TTC549 (cell line): ENCODE results near the gene ANKFN1.

ENCODE experiments used
- FAIRE-seq: peaks from 2 replicates; lab custom pipeline; 2012; peaks lifted over from hg19 to GRCh38; lab: Jason Lieb, UNC

ANKFN1 gene

GRCh38 chr17:56152874-56153602, at the start of gene ANKFN1:
ANKFN1 (plus strand) TSS chr17:56153475; CDS start chr17:56212668, 59,193 bp downstream.
- FAIRE-seq = no peak

DNA sequence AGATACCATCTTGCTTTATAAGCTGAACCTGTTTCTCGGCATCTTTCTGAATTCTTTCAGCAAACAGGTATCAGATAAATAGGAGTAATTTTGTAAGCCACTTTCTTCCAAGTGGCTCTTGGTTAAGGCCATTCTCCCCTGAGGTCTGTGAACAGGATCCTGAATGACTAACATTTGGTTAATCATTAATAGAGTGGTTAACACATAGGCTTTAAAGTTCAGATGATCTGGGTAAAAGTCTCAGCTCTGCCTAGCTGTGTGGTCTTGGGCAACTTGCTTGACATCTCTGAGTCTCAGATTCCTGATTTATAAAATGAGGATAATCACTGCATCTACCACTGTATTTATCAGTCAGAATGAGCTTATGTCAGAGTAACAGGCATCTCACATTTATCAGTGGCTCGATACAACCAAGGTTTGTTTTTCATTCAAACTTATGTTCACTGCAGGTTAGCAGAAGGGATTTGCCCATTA, 44.4 kb upstream of the ANKFN1 start:
- no peak for FAIRE-seq

DNA sequence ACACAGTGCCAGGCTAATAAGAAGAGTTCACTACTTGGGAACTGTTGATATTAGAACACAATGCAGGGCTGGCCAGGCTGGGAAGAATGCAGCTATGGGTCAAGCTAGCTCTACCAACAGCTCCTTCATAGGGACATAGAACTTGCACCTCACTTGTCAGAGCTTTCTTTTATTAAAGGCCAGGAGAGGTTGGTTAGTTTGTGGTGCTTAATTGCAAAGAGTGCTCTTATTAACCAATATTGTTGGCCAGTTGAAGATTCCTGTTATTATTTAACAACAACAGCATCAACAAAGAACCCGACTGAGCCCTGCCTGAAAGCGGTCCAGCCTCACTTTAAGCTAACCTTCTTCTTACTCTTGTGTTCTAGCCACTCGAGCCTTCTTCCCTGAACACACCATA, 43.4 kb upstream of the ANKFN1 start:
- FAIRE-seq = no peak

DNA sequence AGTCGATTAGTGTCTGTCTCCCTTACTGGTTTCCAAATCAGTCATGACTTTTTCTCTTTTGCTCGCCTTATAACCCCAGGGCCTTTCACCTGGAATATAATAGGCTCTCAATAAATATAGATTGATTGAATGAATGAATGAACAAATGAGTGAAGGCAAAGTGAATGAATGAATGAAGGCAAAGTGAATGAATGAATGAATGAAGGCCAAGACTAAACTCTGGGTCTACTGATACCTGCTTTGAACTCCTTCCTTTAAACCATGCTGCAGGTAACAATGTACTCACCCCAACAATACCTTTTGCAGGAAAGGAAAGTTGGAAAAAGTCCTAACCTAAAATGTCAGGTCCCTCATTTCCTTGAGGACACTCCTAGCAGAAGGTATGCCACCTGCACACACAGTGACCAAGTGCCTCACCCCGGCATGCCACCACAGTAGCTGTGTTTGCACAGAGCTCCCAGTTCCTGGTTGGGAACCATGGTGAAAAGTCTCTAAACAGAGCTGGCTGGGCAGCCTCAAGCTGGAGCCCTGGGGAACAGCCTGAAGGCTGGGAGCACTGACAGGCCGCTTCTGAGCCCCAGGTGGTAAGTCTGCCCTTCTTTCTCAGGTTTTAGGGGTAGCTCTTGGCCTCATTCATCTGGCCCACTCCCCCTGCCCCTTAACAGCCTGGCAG, 42.7 kb upstream of the ANKFN1 start:
- FAIRE-seq = no peak

GRCh38 chr17:56111706-56112485, 41.4 kb upstream of the ANKFN1 start:
- FAIRE-seq = no peak

- FAIRE-seq = no peak
These were observed 39.8 kb upstream of the ANKFN1 start for GRCh38 chr17:56113486-56113885.

- FAIRE-seq = no peak
These were observed 38.8 kb upstream of the ANKFN1 start for GRCh38 chr17:56114469-56114868.

GRCh38 chr17:56119191-56119590, 34.1 kb upstream of the ANKFN1 start:
- FAIRE-seq = no peak

- FAIRE-seq = no peak
These were observed 33.3 kb upstream of the ANKFN1 start for GRCh38 chr17:56119936-56120335.

DNA sequence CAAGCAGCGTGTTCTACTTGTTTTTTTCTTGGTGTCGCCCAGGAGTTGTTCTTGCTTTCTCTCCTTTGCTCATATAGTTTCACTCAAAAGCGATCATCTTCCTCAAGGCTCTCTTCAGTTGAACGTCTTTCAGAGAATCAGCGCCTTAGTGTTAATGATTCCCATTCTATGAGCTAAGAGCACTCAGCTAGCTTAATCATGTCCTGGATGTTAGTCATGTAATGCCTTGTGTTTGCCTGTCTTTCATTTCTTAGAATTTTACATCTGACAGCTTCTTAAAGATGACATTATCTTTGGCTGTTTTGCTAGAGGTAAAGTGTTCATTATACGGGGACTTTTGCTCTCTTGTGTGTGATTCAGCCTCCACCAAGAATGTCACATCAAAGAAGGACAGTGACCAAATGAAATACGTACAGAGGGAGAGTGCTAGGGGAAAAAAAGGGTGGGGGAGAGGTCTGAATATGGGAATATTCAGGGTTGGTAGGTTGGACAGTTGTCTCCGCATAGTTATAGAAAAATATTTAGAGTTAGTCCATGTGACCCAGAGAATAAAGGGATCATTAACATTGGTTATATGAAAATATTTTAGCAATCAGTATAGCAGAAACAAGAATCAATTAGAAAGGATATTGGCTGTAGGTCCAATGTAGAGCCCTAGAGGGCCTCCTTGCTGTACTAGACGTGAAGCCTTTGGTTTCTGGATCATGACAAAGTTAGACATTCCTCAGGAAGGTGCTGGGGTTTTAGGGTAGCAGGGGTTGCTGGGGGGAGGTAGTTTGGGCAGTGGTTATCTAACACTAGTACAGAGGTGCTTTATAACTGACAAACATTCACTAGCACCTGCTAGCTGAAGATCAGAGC, 31.9 kb upstream of the ANKFN1 start:
- FAIRE-seq = no peak

DNA sequence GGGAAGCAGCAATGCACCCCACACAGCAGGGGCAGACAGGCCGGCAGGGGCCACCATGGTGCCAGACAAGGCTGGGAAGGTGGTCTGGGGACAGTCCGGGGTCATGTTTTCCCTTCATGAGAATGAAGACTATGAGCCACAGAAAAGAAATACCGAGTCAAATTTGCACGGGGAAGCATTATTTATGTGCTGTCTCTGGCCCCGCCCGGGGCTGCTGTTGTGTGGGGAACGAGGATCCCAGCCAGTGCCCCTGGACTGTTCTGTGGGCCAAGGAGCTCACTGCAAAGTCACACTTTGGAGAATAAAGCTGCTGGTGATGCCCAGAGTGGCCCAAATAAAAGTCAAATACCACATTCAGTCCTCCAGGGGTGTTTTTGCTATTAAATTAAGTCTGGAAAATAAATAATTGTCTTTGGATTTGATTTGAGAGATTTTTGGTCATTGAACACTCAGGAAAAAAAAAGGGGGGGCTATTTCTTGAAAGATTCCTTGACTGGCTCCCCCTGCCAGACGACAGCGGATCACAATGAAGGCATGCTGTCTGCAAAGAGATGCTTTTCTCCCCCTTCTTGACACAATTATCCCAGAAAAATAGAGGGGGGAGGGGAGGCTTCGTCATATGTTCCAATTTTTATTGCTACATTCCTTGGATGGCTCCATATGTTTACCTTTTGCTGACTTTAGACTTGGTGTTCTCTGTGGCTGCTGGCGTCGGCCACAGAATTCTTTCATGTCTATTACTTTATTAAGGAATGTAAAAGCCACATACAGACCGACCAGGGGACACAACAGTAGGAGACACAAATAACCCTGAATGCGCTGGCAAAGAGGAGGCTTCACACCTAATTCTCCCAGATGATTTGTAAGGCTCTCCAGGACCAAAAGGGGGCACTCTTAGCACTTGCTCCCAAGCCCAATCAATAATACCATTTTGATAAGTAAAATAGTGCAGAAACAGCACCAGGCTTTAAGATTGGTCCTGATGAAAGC, 27.1 kb upstream of the ANKFN1 start:
- peak; percentile 54 for FAIRE-seq

DNA sequence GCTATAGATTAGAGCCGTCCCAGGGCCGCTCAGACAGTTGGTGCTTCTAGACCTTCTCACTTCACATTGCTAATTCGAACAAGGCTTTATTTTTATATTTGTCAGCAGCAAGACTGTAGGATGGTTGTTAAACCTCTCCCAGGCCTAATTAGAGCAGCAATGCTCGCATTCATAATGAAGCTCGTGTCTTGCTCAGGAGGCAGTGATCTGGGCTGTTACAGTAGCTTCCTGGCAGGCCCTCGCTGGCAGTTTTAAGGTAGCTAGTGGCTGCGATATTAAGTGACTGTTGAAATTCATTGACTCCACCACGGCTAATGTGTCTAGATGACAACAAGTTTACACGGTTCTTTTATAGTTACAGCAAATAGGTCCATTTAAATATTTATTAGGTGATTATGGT, 23.2 kb upstream of the ANKFN1 start:
- no peak for FAIRE-seq

- no peak for FAIRE-seq
These were observed 22.6 kb upstream of the ANKFN1 start for GRCh38 chr17:56130631-56131030.

GRCh38 chr17:56131431-56131830, 21.8 kb upstream of the ANKFN1 start:
- no peak for FAIRE-seq

DNA sequence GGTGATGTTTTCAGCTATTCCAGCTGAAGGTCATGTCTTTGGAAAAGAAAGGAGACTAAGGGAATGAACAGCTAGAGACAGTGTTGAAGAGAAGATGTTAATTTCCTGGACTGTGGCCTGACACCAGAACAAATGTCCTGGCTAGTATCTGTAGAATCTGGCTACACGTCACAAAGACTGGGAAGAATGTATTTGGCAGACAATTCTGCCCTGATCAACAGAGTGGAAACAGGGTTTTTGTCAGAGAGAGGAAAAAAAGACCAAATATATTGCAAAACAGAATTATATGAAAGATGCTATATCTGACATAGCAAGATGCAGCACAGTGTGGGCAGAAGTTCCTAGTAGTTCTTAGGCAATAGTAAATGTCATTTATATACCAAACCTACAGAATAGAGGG, 17.0 kb upstream of the ANKFN1 start:
- FAIRE-seq = no peak

- FAIRE-seq = no peak
These were observed 12.0 kb upstream of the ANKFN1 start for GRCh38 chr17:56141046-56141839.

DNA sequence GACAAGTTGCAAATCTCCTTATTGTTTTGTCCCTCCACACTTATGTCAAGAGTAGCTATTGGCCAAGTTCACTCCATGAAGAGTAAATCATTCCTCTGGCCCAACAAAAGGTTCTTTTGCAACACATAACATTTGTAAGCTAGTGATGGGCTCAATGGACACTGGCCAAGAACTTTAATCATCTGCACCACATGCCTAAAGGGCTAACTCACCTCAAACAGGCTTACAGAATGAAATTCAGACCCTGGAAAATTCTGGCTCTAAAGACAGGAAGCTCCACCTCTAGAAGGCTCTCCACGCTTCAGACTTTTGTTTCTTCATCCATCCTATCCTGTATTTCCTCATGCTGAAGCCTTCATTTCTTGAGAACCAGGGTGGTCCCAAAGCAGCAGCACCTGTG, 10.9 kb upstream of the ANKFN1 start:
- no peak for FAIRE-seq

DNA sequence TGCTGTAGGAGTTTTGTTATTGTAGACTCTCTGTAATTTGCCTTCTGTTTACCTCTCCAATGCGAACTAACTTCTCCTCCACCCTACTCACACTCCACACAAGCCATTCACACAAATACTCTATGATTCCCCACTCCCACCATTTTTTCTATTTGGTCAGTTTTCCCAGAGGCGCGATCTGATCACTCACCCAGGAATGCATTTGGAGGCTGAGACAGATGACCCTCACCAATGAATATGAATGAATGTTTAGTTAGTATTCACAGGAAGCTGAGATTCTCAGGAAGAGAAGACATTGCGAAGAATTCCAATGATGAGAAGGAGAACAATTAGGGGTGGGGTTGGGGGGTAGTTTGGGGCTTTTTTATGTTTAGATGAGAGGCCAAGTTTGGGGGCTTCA, 10.5 kb upstream of the ANKFN1 start:
- FAIRE-seq = no peak

DNA sequence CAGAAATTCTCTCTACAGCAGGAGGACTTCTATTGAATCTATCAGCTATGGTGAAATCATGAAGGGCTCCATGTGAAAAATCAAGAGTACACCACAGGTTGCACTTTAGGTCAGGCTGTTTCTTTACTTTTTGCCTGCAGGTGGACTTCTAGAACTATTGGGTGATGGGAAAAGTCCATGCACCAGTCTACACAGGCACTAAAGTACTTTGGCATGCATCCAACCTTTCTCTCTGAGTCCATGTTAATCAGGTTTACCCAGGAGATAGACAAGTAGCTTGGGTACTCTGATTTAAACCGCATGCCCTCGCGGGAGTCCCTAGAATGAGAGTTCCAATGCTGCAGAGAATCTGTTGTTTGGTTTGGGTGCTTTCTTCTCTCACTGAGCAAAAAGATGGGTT, 9.1 kb upstream of the ANKFN1 start:
- no peak for FAIRE-seq

- no peak for FAIRE-seq
These were observed 6.7 kb upstream of the ANKFN1 start for GRCh38 chr17:56146534-56146933.
